GM19463 (cell line): ENCODE results near the gene EID3.
"Not testable (repeated sequence)": the region's sequence is repeated elsewhere in the genome, so short reads cannot be mapped to it uniquely, and the experiment has no call there.

Experiments
- ATAC-seq: cut with Tn5 transposase; IDR thresholded peaks from one replicate; pipeline ENCODE4 v1.9.1; 2021; ENCODE audit warnings: mild to moderate bottlenecking, moderate library complexity; ENCODE audit not compliant: unreplicated experiment

EID3 gene

GRCh38 chr12:104310751-104311633 lies 7.5 kb downstream of the EID3 start:
- no peak for ATAC-seq

GRCh38 chr12:104312202-104312601 lies 8.7 kb downstream of the EID3 start:
- no peak for ATAC-seq

GRCh38 chr12:104312654-104313053 lies 9.1 kb downstream of the EID3 start:
- no peak for ATAC-seq

- ATAC-seq, result no peak
Measured at GRCh38 chr12:104313568-104314241, 10.2 kb downstream of the EID3 start.

- no peak for ATAC-seq
Measured at GRCh38 chr12:104314242-104314614, 10.7 kb downstream of the EID3 start.

- no peak for ATAC-seq
Measured at GRCh38 chr12:104315326-104316224, 12.0 kb downstream of the EID3 start.

- no peak for ATAC-seq
Measured at GRCh38 chr12:104316936-104317335, 13.4 kb downstream of the EID3 start.

GRCh38 chr12:104317538-104318210 lies 14.1 kb downstream of the EID3 start:
- no peak for ATAC-seq

GRCh38 chr12:104319028-104319427 lies 15.5 kb downstream of the EID3 start:
- no peak for ATAC-seq

- no peak for ATAC-seq
Measured at GRCh38 chr12:104319918-104320626, 16.5 kb downstream of the EID3 start.

- no peak for ATAC-seq
Measured at GRCh38 chr12:104320627-104321024, 17.1 kb downstream of the EID3 start.

- ATAC-seq, result no peak
Measured at GRCh38 chr12:104321949-104322348, 18.4 kb downstream of the EID3 start.

GRCh38 chr12:104322533-104322932 lies 19.0 kb downstream of the EID3 start:
- ATAC-seq, result not testable (repeated sequence)

- no peak for ATAC-seq
Measured at GRCh38 chr12:104323899-104324298, 20.4 kb downstream of the EID3 start.

GRCh38 chr12:104328278-104328677 lies 24.7 kb downstream of the EID3 start:
- not testable (repeated sequence) for ATAC-seq

- no peak for ATAC-seq
Measured at GRCh38 chr12:104328790-104329189, 25.3 kb downstream of the EID3 start.

- no peak for ATAC-seq
Measured at GRCh38 chr12:104329707-104330532, 26.4 kb downstream of the EID3 start.

GRCh38 chr12:104331376-104331775 lies 27.8 kb downstream of the EID3 start:
- no peak for ATAC-seq

GRCh38 chr12:104332273-104332672 lies 28.7 kb downstream of the EID3 start:
- ATAC-seq, result not testable (repeated sequence)
